Stimulated activated naive B cell treated with anti-CD40 and anti-IgM and Interleukin-4, amounts not matched to agents 10 μg/mL and 1 μg/mL and 100 μg/mL, for 72 hours (primary cell): ENCODE results near the gene PLAAT3.
A peak's percentile ranks its signal among the peaks of the same experiment; 100 is the strongest.
"Not testable (repeated sequence)": the region's sequence is repeated elsewhere in the genome, so short reads cannot be mapped to it uniquely, and the experiment has no call there.

ENCODE experiments used
- ATAC-seq, 2 donors: fragments of 150-1000 bp; cut with Tn5 transposase; replicated peaks; 2 replicates each; pipeline ENCODE4 v1.10.0; 2021; ENCODE audit warnings: moderate library complexity in 1 of 2
- DNase-seq: peaks from one replicate; pipeline ENCODE4 v3.0.0; 2021
- H3K27ac Mint-ChIP-seq: one replicate; pipeline ENCODE4 v1.8.0; 2022; ENCODE audit warnings: mild to moderate bottlenecking, mixed read lengths
- H3K27me3 Mint-ChIP-seq, 2 donors: one replicate each; pipeline ENCODE4 v1.8.0; 2022; ENCODE audit warnings: mixed read lengths in 2 of 2
- H3K36me3 Mint-ChIP-seq, 2 donors: one replicate each; pipeline ENCODE4 v1.8.0; 2022; ENCODE audit warnings: mixed read lengths in 2 of 2, mild to moderate bottlenecking in 1 of 2
- H3K4me1 Mint-ChIP-seq, 2 donors: one replicate each; pipeline ENCODE4 v1.8.0; 2022; ENCODE audit warnings: mixed read lengths in 2 of 2, mild to moderate bottlenecking in 1 of 2
- H3K4me3 Mint-ChIP-seq, 2 donors: one replicate each; pipeline ENCODE4 v1.8.0; 2022; ENCODE audit warnings: mild to moderate bottlenecking in 2 of 2, mixed read lengths in 2 of 2, moderate library complexity in 1 of 2
- H3K9me3 Mint-ChIP-seq, 2 donors: one replicate each; pipeline ENCODE4 v1.8.0; 2022; ENCODE audit warnings: mixed read lengths in 2 of 2, mild to moderate bottlenecking in 1 of 2

The PLAAT3 gene

DNA sequence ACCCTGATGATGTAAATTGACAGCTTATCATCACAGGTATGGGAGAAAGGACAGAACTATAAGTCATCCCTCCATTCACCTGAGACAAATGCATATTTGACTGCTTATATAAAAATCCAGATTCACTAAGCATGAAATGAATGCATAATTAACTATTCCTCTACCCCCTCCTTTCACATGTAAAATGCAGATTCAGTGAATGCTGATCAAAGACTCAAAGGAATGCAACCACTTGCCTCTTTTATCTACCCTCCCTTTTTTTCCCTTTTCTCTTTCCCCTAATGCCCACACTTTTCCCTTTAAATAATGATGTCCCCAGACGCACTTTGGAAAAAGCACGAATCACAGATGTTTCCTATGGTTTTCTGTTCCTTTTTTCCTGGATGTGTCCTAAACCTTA lies 82.1 kb downstream of the PLAAT3 start:
- no peak overlapping the region for H3K27ac Mint-ChIP-seq
- no peaks in the 10 kb centered on the region for H3K36me3 Mint-ChIP-seq
- H3K4me3 Mint-ChIP-seq: no peak overlapping the region
- no peaks in the 10 kb centered on the region for H3K9me3 Mint-ChIP-seq
- ATAC-seq (no peak), DNase-seq (no peak)
- peaks cover 0 to 12% of the 10 kb centered on the region in 2 donors for H3K27me3 Mint-ChIP-seq
- peaks cover 16 to 29% of the 10 kb centered on the region in 2 donors for H3K4me1 Mint-ChIP-seq

DNA sequence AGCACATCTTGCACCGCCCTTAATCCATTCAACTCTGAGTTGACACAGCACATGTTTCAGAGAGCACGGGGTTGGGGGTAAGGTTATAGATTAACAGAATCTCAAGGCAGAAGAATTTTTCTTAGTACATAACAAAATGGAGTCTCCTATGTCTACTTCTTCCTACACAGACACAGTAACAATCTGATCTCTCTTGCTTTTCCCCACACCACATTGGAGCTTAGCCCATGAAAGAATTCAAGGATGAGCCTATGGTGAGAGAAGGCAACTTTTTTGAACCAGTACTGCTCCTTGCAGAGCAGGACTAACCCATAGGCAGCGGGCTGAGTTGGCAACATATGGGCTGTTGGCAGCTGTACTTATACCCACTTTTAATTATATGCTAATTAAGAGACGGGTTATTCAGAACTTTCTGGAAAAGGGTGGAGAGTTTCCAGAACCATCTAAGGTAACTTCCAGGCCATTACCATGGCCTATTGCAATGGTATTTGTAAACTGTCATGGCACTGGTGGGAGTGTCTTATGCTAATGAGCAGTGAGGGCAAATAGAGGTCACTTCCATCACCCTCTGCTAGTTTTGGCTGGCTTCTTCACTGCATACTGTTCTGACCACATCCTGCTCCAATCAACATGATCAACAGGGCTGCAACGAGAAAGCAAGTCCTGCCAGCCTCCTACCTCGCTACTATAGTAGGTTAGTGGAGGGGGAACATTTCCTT lies 83.0 kb downstream of the PLAAT3 start:
- not testable (repeated sequence) for DNase-seq, H3K27ac Mint-ChIP-seq, H3K4me3 Mint-ChIP-seq, H3K36me3 Mint-ChIP-seq, H3K9me3 Mint-ChIP-seq
- peaks cover 11 to 20% of the 10 kb centered on the region in 2 donors for H3K4me1 Mint-ChIP-seq
- H3K27me3 Mint-ChIP-seq: peaks cover 0 to 12% of the 10 kb centered on the region in 2 donors
- ATAC-seq: peak; percentile 94 to 97

DNA sequence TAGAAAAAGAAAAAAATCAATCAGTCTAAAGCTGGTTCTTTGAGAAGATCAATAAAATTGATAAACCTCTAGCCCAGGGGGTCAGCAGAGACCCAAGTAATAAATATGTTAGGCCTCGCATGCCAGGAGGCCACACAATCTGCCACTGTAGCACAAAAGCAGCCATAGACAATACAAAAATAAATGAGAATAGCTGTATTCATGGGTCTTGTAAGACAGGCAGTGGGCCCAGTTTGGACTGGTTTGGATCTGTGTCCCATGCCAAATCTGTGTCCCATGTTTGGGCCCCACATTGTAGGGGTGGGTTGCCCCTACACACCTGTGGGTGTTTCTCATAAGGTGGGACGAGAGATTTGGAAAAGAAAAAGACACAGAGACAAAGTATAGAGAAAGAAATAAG lies 84.2 kb downstream of the PLAAT3 start:
- Mint-ChIP-seq H3K4me1 (peaks cover 10 to 15% of the 10 kb centered on the region in 2 donors), H3K27me3 (peaks cover 0 to 12% of the 10 kb centered on the region in 2 donors), H3K27ac (no peak overlapping the region), H3K4me3 (no peak overlapping the region), H3K9me3 (no peaks in the 10 kb centered on the region), H3K36me3 (no peaks in the 10 kb centered on the region)
- DNase-seq: no peak
- no peak for ATAC-seq

DNA sequence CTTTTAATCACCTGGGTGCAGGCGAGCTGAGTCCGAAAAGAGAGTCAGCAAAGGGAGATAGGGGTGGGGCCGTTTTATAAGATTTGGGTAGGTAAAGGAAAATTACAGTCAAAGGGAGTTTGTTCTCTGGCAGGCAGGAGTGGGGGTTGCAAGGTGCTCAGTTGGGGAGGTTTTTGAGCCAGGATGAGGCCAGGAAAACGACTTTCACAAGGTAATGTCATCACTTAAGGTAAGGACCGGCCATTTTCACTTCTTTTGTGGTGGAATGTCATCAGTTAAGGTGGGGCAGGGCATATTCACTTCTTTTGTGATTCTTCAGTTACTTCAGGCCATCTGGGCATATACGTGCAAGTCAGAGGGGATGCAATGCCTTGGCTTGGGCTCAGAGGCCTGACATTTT lies 84.9 kb downstream of the PLAAT3 start:
- H3K27ac Mint-ChIP-seq, H3K4me3 Mint-ChIP-seq: not testable (repeated sequence)

GRCh38 chr11:63528729-63529278 lies 85.4 kb downstream of the PLAAT3 start:
- not testable (repeated sequence) for H3K36me3 Mint-ChIP-seq

More for the DNA sequence above, 84.9 kb downstream of the PLAAT3 start:
- H3K36me3 Mint-ChIP-seq, H3K9me3 Mint-ChIP-seq, ATAC-seq, DNase-seq: not testable (repeated sequence)
- peaks cover 9 to 15% of the 10 kb centered on the region in 2 donors for H3K4me1 Mint-ChIP-seq
- peaks cover 0 to 12% of the 10 kb centered on the region in 2 donors for H3K27me3 Mint-ChIP-seq

GRCh38 chr11:63528156-63528555 lies 86.1 kb downstream of the PLAAT3 start:
- not testable (repeated sequence) for DNase-seq, ATAC-seq, H3K4me3 Mint-ChIP-seq, H3K36me3 Mint-ChIP-seq, H3K9me3 Mint-ChIP-seq, H3K27ac Mint-ChIP-seq
- Mint-ChIP-seq H3K4me1 (peaks cover 9 to 15% of the 10 kb centered on the region in 2 donors), H3K27me3 (peaks cover 8 to 20% of the 10 kb centered on the region in 2 donors)

More at GRCh38 chr11:63528729-63529278, 85.4 kb downstream of the PLAAT3 start:
- ATAC-seq, DNase-seq, H3K4me3 Mint-ChIP-seq, H3K9me3 Mint-ChIP-seq, H3K27ac Mint-ChIP-seq: not testable (repeated sequence)
- peaks cover 1 to 13% of the 10 kb centered on the region in 2 donors for H3K27me3 Mint-ChIP-seq
- peaks cover 9 to 15% of the 10 kb centered on the region in 2 donors for H3K4me1 Mint-ChIP-seq

GRCh38 chr11:63527667-63528066 lies 86.6 kb downstream of the PLAAT3 start:
- H3K27ac Mint-ChIP-seq: no peak overlapping the region
- no peak overlapping the region for H3K4me3 Mint-ChIP-seq
- no peak for DNase-seq
- ATAC-seq: no peak
- H3K9me3 Mint-ChIP-seq: peaks cover 5 to 8% of the 10 kb centered on the region in 2 donors
- H3K36me3 Mint-ChIP-seq: no peaks in the 10 kb centered on the region
- peaks cover 9 to 15% of the 10 kb centered on the region in 2 donors for H3K4me1 Mint-ChIP-seq
- H3K27me3 Mint-ChIP-seq: peaks cover 9 to 20% of the 10 kb centered on the region in 2 donors
